CD4-positive, alpha-beta T cell treated with Interleukin-17A for 4 hours (primary cell): Measurements from ENCODE around the gene TMEM181.
A peak's percentile ranks its signal among the peaks of the same experiment; 100 is the strongest.
"Not testable (repeated sequence)": the region's sequence is repeated elsewhere in the genome, so short reads cannot be mapped to it uniquely, and the experiment has no call there.

Source experiments
- DNase-seq: peaks from one replicate; pipeline ENCODE4 v3.0.0-alpha.2; 2020; ENCODE audit warnings: mixed read lengths

The TMEM181 gene

DNA sequence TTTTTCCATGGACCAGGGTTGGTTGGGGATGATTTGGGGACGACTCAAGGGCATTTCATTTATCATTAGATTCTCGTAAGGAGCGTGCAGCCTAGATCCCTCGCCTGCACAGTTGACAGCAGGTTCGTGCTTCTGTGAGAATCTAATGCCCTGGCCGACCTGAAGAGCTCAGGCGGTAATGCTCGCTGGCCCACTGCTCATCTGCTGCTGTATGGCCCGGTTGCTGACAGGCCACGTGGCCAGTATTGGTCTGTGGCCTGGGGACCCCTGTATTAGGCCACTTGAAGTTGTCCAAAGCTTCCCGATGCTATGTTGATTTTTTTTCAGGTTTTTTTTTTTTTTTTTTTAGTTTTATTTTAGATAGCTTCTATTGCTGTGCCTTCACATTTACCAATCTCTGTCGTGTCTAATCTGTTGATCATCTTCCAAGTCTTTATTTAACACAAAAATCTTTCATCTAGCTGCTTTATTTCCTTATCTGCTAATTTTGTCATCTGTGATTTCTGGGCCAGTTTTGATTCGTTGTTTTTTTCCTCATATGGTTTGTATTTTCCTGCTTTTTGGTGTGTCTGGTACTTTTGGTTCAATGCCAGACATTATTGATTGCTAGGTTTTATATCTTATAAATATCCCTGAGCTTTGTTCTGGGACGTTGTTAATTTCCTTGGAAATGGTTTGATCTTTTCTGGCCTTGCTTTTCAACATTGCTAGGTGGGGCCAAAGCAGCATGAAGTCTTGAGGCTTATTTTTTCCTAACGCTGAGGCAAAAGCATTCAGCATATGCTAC, 43.6 kb downstream of the TMEM181 start:
- no peak for DNase-seq

DNA sequence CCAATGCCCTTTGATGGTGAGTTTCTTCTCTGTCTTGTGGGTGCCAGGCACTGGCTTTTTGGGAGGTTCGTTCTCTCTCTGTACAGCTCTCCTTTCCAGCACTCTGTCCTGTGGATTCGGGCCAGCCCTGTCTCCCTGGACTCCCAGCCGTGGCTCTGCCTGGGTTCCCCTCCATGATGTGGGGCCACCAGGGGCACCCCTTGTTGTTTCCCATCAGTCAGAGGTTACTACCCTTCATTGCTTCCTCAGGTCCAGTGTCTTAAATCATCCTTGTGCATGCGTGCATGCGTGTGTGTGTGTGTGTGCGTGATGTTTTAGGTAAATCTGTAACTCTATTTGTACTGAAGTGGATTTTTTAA, 44.1 kb downstream of the TMEM181 start:
- DNase-seq = no peak

DNA sequence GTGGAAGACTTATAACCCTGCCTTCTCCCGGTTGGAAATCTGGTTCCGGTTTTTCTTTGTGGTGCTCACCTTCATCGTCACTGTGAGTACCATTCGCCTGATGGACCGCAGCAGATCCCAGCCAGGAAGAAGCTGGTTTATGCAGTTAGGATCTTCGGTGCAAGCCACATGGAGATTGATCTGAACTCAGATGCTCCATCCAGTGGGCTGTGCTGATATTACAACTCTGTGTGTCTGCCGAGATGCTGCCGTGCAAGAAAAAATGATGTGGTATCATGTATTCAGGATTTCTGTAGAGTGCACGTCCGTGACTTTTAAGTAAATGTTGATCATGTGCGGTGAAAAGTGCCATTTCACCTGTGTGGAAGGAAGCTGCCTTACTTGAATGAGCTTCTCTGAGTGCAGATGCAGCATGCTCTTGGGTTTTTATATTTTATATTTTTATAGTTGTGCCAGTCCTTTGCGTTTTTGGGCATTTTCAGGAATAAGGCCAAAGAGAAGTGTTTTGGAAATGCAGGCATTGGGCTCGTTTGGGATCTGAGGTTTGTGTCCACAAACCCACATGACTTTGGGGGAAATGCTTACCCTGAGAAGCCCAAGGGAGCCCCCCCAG, 45.5 kb downstream of the TMEM181 start:
- DNase-seq = peak; percentile 64

DNA sequence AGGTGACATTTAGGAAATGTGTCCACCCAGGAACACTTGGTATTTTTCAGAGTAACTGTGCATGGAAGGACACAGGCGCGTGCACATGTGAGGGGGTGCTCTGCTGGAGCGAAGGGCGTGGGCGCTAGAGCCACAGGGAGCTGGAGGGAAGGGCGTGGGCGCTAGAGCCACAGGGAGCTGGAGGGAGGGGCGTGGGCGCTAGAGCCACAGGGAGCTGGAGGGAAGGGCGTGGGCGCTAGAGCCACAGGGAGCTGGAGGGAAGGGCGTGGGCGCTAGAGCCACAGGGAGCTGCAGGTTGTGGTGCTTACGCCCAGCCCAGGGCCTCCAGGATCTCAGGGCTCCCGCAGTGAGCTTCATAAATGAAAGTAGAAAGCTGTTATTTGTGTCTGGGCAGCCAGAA, 46.1 kb downstream of the TMEM181 start:
- DNase-seq = not testable (repeated sequence)

DNA sequence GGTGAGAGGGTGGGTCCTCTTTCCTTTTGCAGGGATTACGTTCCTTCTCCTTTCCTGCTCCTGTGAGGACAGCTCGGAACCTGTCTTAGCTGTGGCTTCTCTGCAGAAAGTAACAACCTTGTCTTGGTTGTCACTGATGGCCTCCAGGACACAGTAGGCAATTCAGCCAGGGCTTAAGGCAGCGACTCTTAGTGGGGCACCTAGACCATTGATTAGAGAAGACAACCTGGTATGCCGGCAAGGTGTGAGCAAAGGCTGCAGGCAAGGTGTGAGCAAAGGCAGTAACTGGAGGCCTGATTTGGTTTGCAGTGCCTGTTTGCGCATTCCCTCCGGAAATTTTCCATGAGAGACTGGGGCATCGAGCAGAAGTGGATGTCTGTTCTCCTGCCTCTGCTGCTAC, 47.0 kb downstream of the TMEM181 start:
- no peak for DNase-seq

DNA sequence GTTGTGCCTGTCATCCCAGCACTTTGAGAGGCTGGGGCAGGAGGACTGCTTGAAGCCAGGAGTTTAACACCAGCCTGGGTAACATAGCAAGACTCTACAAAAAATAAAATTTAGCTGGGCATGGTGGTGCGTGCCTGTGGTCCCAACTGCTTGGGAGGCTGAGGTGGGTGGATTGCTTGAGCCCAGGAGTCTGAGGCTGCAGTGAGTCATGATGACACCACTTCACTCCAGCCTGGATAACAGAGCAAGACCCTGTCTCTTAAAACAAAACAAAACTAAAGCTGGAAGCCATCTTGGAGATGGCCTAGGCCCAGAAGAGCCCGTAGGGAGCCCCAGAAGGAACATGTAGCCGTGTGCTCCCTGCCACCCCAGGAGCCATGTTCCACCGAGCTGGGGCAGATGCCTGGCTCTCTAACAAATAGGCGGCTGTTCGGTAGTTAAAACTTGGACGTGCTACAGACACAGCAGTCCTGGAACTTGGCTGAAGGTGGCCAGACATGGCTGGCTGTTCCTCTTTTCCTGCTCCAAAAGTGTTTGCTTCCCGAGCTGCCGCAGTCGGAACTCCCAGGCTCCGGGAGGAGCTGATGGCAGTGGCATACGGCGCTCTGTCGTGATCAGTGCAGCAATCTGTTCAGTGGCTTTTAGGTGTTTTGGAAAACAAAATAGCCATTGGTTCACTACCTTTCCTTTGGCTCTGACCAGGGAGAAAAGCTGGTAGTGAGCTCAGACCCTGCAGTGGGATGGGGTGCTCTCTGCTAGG, 47.7 kb downstream of the TMEM181 start:
- no peak for DNase-seq

DNA sequence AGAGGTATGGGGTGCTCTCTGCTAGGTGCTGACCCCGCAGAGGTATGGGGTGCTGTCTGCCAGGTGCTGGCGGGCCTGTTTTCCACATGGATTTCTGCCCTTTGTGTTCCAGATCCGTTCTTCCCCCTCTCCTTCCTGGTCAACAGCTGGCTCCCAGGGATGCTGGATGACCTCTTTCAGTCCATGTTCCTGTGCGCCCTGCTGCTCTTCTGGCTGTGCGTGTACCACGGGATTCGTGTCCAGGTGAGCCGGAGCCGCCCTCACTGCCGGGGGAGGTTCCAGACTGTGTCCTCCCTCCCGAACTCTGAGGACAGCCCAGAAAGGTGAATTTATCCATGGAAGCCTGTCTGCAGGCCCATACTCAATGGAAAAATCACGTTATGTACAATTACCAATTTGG, 48.3 kb downstream of the TMEM181 start:
- DNase-seq = no peak

DNA sequence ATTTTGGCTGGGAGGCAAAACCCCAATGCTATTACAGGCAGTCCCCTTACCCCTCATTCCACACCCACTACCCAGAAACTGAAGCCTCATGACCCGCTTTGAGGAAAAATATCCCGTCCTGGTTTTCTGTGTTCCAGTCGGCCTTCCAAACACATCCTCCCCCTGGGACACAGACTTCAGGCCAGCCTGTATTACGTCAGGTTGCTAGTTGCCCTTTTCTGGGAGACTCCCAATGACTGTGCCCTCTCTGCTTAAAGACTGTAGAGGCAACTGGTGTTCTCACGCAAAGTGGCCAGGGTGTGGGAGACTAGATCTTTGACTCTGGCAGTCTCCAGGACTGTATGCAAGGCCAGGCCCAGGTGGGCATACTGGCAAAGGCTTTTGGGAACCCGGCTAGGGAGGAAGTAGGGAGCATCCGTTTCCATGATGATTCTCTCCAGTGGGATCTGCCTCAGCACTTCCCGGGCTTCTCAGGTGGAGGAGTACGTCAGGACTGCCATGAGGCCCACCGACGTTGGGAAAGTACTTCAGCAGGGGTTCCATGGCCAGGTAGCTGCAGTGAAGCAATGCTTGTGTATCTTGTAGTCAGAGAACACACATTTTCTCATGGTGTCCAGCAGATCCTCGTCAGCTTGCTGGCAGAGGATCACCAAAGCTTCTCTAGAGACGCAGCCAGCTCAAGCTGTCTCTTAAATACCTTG, 49.7 kb downstream of the TMEM181 start:
- no peak for DNase-seq

DNA sequence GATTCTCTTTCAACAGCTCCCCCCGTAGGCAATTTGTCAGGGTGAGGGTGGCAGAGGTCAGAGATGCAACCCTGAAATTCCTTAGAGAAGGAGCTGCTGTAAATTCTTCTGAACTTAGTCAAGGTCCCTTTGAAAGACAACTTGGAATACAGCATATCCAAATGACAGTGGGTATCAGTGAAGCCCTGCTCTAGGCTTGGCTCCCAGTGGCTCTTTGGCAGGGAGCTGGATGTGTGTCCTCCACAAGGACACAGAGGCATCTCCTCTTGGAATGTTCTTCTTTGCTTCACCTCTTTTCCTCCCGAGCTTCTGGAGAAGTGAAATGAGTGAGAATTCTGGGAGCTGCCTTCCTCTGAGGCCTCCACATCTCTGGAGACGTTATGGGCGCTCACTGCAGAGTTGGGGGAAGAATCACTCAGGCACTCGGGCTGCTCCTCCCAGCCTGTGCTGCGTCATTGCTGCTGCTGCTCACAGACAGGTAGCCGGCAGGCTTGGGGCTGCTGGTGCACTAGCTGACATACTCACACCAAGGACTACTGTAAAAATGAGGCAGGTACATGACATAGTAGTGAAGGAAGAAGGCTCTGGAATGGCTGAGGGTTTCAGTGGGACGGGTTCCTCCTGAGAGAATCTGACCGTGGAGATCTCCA, 50.6 kb downstream of the TMEM181 start:
- DNase-seq = no peak

DNA sequence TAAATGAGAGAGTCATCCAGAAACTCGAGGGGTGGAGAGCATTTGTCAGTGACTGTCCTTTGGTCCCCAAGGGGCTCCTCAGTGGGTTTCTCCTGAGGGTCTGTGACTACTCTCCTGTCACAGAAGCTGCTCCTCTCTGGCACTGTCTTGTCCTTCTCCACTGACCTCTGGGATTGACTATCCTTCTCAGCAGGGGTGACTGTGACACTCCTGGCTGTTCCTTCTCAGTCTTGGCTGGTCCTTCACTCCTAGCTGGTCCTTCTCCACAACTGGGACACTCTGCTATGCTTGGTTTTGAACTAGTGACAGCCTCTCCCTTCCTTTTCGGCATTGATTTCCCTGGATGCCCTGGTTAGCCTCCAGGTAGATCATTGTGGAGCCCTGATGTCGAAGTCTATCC, 51.1 kb downstream of the TMEM181 start:
- no peak for DNase-seq

DNA sequence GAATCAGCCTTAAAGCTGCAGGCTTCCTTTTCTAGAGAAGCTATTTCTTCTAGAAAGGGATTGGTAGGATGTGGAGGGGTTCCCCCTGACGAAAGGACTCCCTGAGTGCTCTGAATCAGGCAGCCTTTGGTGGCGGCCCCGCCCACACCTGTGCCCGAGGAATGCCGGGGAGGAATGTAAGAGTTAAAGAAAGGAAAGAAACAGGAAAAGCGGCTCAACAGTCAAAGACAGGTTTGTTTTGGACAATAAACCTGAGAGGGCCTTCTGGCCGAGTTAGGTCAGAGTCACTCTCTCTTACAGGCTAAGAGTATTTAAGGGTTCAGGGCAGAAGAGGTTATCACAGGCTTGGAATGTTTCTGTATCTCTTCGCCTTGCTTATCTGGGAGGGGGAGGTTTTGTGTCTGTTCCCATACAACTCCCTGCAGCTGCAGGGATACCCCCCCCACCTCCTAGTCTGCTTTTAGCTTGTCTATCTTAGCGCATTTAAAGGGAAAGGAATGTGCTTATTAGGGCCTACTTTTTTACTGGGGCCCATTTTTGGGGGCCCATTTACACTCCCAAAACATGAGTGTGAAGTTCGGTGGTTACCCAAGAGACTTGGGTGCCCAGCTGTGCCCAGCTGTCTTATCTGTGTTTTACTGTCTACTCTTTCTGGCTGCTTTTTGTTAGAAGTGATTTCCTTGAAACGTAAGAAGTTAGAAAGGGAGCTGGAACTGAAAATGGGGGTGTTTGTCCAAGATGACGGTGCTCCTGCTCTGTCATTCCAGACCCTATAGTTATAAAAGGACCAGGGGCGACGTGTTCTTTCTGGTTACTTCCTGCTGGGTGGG, 51.9 kb downstream of the TMEM181 start:
- DNase-seq = no peak

DNA sequence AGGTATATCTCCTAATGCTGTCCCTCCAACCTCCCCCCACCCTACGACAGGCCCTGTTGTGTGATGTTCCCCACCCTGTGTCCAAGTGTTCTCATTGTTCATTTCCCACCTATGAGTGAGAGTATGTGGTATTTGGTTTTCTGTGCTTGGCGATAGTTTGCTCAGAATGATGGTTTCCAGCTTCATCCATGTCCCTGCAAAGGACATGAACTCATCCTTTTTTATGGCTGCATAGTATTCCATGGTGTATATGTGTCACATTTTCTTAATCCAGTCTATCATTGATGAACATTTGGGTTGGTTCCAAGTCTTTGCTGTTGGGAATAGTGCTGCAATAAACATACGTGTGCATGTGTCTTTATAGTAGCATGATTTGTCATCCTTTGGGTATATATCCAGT, 54.7 kb downstream of the TMEM181 start:
- not testable (repeated sequence) for DNase-seq

DNA sequence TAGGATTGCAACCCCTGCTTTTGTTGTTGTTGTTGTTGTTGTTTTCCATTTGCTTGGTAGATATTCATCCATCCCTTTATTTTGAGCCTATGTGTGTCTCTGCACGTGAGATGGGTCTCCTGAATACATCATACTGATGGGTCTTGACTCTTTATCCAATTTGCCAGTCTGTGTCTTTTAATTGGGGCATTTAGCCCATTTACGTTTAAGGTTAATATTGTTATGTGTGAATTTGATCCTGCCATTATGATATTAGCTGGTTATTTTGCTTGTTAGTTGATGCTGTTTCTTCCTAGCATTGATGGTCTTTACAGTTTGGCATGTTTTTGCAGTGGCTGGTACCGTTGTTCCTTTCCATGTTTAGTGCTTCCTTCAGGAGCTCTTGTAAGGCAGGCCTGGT, 58.4 kb downstream of the TMEM181 start:
- DNase-seq = not testable (repeated sequence)

DNA sequence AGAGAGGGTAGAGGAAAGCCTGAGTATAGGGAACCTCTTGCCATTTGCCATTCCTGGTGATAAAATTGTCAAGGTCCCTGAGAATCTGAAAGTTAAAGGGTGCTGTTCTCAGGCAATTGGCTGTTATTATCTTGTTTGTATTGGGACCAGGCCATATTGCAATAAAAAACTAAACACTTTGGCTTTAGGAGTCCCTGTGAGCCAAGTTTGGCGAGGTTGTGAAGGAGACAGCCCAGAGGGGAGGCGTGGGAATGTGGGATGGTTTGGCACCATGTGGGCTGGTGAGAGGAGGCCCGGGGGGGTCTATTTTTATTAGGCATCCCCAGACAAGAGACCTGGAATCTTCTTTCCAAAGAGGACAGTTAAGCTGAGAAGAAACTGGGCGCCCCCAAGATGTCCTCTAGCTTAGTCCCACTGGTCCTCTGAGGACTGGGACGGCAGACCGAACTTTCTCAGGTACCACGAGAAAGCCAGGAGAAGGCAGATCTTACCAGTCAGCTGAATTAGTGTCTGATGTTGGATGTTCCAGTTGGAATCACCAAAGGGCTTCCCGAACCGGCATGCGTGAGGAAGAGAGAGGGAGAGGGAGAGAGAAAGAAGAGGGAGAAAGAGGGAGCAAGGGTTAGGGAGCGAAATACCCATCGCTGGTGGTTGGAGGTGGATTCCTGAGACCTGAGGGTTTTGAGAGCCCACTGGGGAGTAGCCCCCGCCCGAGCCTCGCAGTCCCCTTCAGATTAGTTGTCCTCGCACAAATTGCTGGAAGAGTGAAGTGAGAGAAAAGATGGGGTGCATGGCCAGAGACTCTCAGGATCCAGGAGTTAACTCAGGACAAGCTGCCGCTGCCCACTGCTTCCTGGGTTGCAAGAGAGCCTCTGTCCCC, 60.3 kb downstream of the TMEM181 start:
- no peak for DNase-seq

DNA sequence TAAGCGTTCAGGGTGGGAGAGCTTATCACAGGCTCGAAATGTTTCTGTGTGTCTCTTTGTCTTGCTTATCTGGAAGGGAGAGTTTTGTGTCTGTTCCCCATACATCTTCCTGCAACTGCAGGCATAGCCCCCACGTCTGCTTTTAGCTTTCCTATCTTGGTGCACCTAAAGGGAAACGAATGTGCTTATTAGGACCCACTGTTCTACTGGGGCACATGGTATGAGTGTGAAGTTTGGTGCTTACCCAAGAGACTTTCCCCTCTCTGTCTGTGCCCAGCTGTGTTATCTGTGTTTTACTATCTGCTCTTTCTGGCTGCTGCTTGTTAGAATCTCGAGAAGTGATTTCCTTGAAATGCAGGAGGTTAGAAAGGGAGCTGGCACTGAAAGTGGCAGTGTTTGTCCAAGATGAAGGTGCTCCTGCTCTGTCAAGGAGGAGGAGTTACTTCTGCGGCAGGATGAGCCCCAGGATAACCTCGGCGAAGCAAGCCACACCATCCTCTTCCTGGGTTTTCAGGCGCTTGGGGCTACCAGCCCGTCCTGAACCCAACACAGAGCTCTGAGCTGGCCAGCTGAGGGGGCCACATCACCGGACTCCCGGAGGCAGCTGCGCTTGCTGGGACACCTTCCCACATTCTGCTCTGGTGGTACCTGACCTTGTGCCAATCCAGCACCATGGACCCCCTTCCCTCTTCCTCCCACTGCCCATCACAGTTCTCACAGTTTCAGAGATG, 61.2 kb downstream of the TMEM181 start:
- DNase-seq = no peak

DNA sequence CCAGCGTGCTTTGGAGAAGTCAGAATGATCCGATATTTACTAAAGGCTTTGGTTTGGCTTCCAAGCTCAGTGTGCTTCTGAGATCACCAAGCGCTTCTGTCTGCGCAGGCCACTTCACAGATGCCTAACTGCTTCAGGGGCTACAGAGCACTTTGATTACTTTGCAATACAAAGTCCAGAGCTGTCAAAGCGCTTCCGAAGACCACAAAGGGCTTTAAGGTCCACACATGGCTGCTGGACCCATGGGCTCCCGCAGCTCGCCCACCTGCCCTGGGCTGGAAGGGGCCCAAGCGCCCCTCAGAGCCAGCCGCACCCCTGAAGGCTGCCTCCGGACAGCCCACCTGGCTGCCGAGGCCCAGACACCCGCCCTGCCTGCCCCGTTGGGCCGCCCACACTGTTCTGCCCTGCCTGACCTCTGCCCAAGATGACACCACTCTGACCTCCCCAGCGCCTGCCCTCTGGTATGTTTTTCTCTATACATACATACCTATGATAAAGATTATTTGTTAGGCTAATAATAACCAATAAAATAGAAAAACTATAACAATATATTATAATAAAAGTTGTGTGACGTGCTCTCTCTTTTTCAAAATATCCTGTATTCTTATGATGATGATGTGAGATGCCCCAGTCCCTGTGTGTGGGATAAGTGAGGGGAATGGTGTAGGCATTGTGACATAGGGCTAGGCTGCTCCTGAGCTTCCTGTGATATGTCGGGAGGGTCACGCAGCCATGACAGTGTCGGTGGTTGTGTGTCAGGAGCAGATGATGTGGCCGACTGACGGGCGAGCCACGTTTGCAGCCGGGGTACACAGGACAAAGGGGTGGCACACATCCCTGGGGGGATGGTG, 62.0 kb downstream of the TMEM181 start:
- no peak for DNase-seq

DNA sequence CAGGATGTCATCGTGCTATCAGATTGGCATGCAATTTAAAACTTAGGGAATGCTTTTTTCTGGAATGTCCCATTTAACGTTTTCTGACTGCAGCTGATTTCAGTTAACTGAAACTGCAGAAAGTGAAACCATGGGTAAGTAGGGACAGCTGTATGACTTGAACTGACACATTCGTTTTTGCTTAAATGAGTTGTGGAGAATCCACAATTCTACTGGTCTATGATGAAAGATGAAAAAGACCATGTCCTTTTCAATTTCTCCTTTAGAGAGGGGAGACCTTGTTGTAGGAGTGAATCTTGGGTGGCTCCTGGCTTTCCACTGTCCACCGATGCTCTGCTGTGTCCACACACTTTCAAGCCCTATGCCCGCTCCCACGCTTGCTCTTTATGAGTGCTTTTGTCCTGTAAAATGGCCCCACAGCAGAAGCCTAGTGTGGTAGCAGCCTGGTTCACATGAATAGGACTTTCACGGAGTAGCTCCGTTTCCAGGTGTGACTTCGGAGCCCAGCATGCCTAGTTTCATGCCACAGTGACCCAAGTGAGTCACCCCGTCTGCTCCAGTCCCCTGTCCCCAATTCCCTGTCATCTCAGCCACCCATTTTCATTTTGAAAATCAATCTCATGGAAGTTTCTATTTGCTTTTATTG, 62.8 kb downstream of the TMEM181 start:
- no peak for DNase-seq
